SU-DHL-6 (cell line): ENCODE results near the gene ZNF281.

Experiments used
- H2AFZ ChIP-seq: fragments of 200-600 bp; sonication (generic); 2 replicates; pipeline ENCODE4 v1.6.1; 2014; ENCODE audit warnings: low read depth, mild to moderate bottlenecking, moderate library complexity, mixed read lengths, antibody characterized with exemption, low read length; ENCODE audit not compliant: severe bottlenecking
- H3F3A ChIP-seq: fragments of 200-600 bp; shearing (Covaris generic); 2 replicates; pipeline ENCODE4 v1.6.0; 2016; ENCODE audit warnings: antibody characterized with exemption, mild to moderate bottlenecking; ENCODE audit not compliant: insufficient read depth
- H3K27ac ChIP-seq: fragments of 200-600 bp; sonication (generic); 2 replicates; pipeline ENCODE4 v1.5.1; 2016; ENCODE audit warnings: low read depth, mild to moderate bottlenecking, low read length, moderate library complexity, mixed read lengths
- H3K27me3 ChIP-seq: fragments of 200-600 bp; sonication (generic), shearing (Covaris generic); 2 replicates; pipeline ENCODE4 v1.6.0; 2014; ENCODE audit warnings: mild to moderate bottlenecking, low read length
- H3K36me3 ChIP-seq: fragments of 200-600 bp; sonication (generic); 2 replicates; pipeline ENCODE4 v1.6.1; 2014; ENCODE audit warnings: mild to moderate bottlenecking, low read length, mixed read lengths
- H3K4me2 ChIP-seq: fragments of 300-600, 200-600 bp; shearing (Covaris generic), sonication (generic); 2 replicates; pipeline ENCODE4 v1.6.0; 2014; ENCODE audit warnings: low read length, low read depth, mild to moderate bottlenecking; ENCODE audit not compliant: poor library complexity, severe bottlenecking
- H3K4me3 ChIP-seq: fragments of 200-600 bp; sonication (generic); 2 replicates; pipeline ENCODE4 v1.5.1; 2014; ENCODE audit warnings: antibody characterized with exemption, low read length, mild to moderate bottlenecking, mixed read lengths; ENCODE audit not compliant: insufficient read depth, poor library complexity, severe bottlenecking
- H3K79me2 ChIP-seq: fragments of 200-600 bp; sonication (generic); 2 replicates; pipeline ENCODE4 v1.6.1; 2014; ENCODE audit warnings: mild to moderate bottlenecking, low read length, moderate library complexity; ENCODE audit not compliant: insufficient read depth
- H3K9ac ChIP-seq: fragments of 200-600 bp; sonication (generic); 2 replicates; pipeline ENCODE4 v1.7.0; 2014; ENCODE audit warnings: mild to moderate bottlenecking, low read length
- H3K9me2 ChIP-seq: fragments of 200-600 bp; sonication (generic); replicated peaks from 2 replicates; pipeline ENCODE4 v1.6.1; 2014; ENCODE audit warnings: low read length; ENCODE audit not compliant: insufficient read depth
- H3K9me3 ChIP-seq: fragments of 200-600 bp; sonication (generic); 2 replicates; pipeline ENCODE4 v1.6.1; 2014; ENCODE audit warnings: low read length, mixed read lengths; ENCODE audit not compliant: insufficient read depth
- H4K20me1 ChIP-seq: fragments of 200-600 bp; sonication (generic); 2 replicates; pipeline ENCODE4 v1.6.1; 2014; ENCODE audit warnings: low read depth, mild to moderate bottlenecking, antibody characterized with exemption, low read length, moderate library complexity, mixed read lengths
- EZH2phosphoT487 ChIP-seq: fragments of 200-600 bp; sonication (generic), shearing (Covaris generic); conservative IDR thresholded peaks from 2 replicates; pipeline ENCODE4 v1.6.1; 2018; ENCODE audit warnings: mild to moderate bottlenecking, antibody characterized with exemption, low read length, moderate library complexity, mixed read lengths
- TF ChIP-seq, protein P1 (sequence below): fragments of 200-600 bp; sonication (generic); IDR thresholded peaks from one replicate; pipeline ENCODE4 v1.5.1; 2017; ENCODE audit warnings: antibody characterized with exemption, mild to moderate bottlenecking, low read length, moderate library complexity; ENCODE audit not compliant: insufficient read depth, poor library complexity, severe bottlenecking

ZNF281 gene

DNA sequence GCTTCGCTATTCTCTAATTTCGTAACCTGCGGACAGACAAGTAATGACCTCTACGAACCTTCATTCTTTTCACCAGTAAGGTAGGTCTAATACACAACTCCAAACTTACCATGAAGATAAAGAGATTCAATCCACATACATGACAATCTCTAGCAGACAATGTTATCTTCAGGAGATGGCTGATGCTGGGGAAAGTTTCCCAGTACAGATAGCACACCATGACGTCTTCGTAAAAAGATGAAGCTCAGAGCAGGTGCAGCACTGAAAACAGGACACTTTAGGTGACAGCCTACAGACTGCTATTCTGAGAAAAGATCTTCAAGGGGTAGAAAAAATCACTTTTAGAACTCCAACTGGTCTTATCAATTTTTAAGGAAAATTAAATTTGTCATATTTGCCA lies 41.3 kb downstream of the ZNF281 start:
- Histone ChIP-seq H3K79me2 (no peaks in the 10 kb centered on the region), H3F3A (no peaks in the 10 kb centered on the region), H3K4me2 (no peak overlapping the region), H3K9ac (no peak overlapping the region), H3K9me3 (no peaks in the 10 kb centered on the region), H3K27me3 (no peaks in the 10 kb centered on the region), H4K20me1 (no peaks in the 10 kb centered on the region), H3K4me3 (no peak overlapping the region), H3K36me3 (no peaks in the 10 kb centered on the region), H3K9me2 (no peaks in the 10 kb centered on the region), H2AFZ (no peak overlapping the region), H3K27ac (no peak overlapping the region)
- no peak for TF ChIP-seq EZH2phosphoT487
- TF ChIP-seq, protein P1, sequence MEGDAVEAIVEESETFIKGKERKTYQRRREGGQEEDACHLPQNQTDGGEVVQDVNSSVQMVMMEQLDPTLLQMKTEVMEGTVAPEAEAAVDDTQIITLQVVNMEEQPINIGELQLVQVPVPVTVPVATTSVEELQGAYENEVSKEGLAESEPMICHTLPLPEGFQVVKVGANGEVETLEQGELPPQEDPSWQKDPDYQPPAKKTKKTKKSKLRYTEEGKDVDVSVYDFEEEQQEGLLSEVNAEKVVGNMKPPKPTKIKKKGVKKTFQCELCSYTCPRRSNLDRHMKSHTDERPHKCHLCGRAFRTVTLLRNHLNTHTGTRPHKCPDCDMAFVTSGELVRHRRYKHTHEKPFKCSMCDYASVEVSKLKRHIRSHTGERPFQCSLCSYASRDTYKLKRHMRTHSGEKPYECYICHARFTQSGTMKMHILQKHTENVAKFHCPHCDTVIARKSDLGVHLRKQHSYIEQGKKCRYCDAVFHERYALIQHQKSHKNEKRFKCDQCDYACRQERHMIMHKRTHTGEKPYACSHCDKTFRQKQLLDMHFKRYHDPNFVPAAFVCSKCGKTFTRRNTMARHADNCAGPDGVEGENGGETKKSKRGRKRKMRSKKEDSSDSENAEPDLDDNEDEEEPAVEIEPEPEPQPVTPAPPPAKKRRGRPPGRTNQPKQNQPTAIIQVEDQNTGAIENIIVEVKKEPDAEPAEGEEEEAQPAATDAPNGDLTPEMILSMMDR, result no peak

DNA sequence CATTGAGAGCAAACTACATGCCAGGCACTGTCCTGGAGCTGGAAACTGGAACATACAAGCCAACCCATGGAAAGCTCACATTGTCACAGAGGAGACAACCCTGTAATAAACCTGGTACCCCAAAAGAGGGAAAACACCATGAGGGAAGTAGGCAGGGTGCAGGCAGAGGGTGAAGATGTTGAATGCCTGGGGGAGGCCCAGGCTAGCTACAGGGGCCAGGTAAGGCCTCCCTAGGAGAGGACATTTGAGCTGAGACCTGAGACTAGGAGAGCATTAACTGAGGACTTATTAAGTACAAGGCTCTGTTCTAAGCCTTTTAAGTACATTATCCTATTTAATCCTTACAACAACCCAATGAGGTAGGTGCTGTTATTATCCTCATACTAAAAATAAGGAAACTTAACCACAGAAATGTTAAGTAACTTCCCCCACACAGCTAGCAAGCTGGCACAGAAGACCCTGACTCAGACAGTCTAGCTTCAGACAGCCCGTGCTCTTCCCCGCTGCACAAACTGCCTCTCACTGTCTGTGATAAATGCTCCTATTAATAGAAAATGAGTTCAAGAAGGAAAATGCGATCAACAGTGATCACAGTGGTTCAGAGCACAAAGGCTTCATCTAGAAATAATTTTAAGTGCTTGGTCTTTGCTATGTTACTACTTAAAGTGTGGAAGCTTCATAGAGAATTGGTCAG lies 41.8 kb downstream of the ZNF281 start:
- no peaks in the 10 kb centered on the region for H3F3A ChIP-seq
- H3K36me3 ChIP-seq, result no peaks in the 10 kb centered on the region
- no peak overlapping the region for H3K27ac ChIP-seq
- no peaks in the 10 kb centered on the region for H4K20me1 ChIP-seq
- TF ChIP-seq, protein P1, result no peak
- no peak for TF ChIP-seq EZH2phosphoT487
- H3K4me2 ChIP-seq, result no peak overlapping the region
- H3K79me2 ChIP-seq, result no peaks in the 10 kb centered on the region
- H3K27me3 ChIP-seq, result no peaks in the 10 kb centered on the region
- H3K9ac ChIP-seq, result no peak overlapping the region
- no peak overlapping the region for H3K4me3 ChIP-seq
- H3K9me2 ChIP-seq, result no peaks in the 10 kb centered on the region
- H3K9me3 ChIP-seq, result no peaks in the 10 kb centered on the region
- no peak overlapping the region for H2AFZ ChIP-seq

DNA sequence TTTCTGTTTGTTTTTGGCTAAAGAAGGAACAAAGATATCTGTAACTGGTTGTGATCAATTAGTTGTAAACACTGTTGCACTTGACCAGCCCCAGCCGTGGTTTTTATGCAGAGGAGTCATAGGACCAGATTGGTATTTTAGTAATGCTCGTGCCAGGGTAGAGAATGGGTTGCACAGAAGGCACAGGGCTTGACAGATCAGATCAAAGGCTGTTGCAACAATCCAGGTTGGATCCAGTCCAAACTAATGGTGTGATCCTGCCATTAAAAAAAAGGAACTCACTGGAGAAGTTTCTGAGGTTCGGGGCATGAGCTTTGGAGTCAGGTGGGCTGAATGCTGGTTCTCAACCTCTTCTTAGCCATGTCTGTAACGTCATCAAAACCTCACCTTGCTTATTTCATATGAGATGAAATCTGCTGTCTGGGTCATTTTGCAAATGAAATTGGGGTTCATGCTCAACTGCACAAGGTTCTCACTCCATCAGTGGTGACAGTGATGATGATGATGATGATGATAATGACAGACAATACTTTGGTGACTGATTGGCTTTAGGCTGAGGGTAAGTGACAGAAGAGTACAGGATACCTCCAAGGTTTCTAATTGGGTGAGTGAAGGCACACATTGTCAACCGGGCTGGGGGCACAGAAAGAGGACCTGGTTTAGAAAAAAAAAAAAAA lies 43.1 kb downstream of the ZNF281 start:
- H3K9ac ChIP-seq, result no peak overlapping the region
- no peaks in the 10 kb centered on the region for H3K27me3 ChIP-seq
- no peaks in the 10 kb centered on the region for H3K9me3 ChIP-seq
- H3K36me3 ChIP-seq, result no peaks in the 10 kb centered on the region
- no peaks in the 10 kb centered on the region for H3K9me2 ChIP-seq
- no peak for TF ChIP-seq EZH2phosphoT487
- TF ChIP-seq, protein P1, result no peak
- H2AFZ ChIP-seq, result no peak overlapping the region
- H3K27ac ChIP-seq, result no peak overlapping the region
- no peak overlapping the region for H3K4me2 ChIP-seq
- no peaks in the 10 kb centered on the region for H3F3A ChIP-seq
- no peaks in the 10 kb centered on the region for H3K79me2 ChIP-seq
- H4K20me1 ChIP-seq, result no peaks in the 10 kb centered on the region
- no peak overlapping the region for H3K4me3 ChIP-seq
